SW 1271 (cell line): ENCODE results near the gene PPP1R12B.
A peak's percentile ranks its signal among the peaks of the same experiment; 100 is the strongest.
"Not testable (repeated sequence)": the region's sequence is repeated elsewhere in the genome, so short reads cannot be mapped to it uniquely, and the experiment has no call there.

ENCODE experiments used
- DNase-seq, 2 experiments: peaks; one replicate each; lab custom pipeline; 2025; lab: John Stamatoyannopoulos, UW

PPP1R12B gene

DNA sequence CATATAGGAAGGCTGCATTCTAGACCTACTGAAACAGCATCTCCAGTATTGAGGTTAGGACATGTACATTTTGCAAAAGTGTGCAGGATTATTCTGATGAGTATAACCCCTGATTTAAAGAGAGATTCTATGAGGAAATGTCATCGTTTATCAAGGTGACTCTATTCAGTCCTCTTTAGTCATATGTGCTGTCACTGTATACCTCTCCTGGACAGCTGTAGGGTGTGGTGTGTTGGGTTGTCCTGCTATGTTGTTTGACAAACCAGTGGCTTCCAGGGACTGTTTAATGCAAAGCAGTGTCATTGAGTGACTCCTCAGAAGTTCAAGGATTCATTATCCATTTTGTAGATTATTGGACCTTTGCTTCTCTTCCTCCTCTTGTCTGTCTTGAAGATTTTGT, 209.2 kb downstream of the PPP1R12B start:
- DNase-seq: not testable (repeated sequence)

DNA sequence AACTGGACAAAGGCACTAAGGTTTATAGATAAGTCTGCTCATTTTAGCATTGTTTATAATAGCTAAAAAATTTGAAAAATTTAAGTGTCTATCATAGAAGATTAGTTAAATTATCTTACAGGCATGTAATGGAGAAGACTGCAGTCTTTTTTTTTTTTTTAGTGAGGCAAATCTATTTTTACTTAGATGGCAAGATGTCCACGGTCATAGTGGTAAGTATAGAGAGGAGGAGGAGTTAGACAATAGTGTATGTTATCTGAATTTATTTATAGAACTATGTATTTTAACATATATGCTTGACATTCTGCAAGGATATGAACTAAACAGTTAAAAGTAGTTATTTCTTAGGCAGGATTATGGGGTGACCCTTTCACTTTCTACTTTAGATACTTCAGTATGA, 212.7 kb downstream of the PPP1R12B start:
- DNase-seq: no peak

DNA sequence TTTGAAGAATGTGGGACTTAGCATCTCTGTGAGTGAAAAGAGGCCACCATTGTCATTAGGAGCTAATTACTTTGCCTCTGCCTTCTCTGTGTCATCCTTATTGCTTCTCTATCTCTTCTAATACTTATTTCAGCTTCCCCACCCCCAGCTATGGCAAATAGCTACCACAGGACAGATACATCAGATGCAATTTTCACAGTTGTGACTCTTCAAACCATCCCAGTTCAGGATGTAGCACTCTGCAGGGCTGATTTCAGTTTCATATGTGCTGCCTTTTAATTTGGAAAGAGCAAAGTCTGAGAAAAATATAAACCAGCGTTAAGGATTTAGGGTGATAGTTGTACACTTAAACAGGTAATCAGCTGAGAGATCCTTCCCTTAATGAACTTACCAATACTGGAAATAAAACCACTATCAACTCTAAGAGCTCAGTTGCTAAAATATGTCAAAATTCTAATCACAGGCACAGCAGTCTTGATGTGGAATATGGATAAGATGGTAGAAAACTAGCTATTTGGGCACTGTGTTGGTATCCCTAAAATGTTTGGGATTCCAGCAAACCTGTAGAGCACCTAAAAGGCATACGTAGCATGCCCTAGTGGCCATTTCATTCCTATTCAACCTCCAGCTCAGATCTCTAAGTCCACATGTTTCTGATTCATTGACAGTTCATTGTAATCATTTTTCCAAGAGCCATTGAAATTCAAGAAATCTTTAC, 213.4 kb downstream of the PPP1R12B start:
- DNase-seq: no peak

DNA sequence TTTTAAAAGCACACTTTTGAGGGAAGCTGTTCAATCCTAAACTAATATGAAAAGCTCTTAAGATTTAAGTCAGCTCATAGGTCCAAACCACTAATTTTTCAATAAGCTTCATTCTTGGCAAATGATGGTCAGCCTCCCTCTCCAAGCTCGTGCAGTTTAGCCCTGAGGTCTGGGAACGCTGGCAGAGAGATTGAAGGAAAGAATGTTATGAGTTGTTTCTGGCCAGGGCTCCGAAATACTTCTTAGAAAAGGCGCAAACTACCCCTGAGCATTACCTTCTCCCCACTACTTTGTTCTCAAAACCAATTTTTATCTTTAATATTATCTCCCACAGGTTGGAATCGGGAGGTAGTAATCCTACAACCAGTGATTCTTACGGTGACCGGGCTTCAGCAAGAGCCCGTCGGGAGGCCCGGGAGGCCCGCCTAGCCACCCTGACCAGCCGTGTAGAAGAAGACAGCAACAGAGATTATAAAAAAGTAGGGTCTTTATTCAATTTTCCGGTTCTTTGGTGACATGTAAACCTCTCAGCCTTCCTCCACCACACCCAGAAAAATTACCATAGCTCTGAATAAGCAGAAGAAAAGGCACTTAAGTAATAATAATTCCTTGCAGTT, 214.1 kb downstream of the PPP1R12B start:
- no peak for DNase-seq

DNA sequence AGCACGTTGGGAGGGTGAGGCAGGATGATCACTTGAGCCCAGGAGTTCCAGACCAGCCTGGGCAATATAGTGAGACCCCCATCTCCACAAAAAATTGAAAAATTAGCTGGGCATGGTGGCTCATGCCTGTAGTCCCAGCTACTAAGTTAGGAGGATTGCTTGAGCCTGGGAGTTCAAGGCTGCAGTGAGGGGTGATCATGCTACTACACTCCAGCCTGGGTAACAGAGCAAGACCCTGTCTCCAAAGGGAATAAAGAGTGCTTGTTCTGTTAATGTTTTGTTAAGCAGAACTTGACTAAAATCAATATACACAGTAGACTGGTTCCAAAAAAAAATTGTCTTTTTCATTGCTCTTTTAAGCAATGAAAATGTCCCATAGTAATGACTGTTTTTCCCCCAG, 215.3 kb downstream of the PPP1R12B start:
- no peak for DNase-seq

DNA sequence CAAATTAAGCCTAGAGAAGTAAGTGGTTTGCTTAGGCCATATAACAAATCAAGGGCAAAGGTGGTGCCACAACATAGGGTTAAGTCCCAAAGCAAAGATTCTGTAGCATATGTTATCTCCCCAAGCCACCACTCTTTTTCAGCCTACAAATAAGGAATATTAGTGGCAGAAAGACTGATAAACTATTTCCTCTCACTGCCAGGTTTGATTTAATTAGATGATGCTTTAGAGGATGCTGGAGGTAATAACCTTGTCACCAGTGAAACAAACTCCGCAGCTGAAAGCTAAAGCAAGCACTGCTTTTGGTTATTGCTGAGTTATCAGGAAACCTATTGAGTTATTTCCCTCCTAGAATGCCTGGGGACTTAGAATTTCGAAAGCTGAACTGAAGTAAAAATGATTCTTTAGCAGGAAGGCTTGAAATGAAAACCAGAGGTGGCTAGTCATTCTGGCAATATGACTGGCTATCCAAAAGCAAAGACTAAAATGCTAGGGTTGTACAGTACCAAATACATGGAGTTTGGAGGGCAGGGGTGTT, 216.5 kb downstream of the PPP1R12B start:
- no peak for DNase-seq

DNA sequence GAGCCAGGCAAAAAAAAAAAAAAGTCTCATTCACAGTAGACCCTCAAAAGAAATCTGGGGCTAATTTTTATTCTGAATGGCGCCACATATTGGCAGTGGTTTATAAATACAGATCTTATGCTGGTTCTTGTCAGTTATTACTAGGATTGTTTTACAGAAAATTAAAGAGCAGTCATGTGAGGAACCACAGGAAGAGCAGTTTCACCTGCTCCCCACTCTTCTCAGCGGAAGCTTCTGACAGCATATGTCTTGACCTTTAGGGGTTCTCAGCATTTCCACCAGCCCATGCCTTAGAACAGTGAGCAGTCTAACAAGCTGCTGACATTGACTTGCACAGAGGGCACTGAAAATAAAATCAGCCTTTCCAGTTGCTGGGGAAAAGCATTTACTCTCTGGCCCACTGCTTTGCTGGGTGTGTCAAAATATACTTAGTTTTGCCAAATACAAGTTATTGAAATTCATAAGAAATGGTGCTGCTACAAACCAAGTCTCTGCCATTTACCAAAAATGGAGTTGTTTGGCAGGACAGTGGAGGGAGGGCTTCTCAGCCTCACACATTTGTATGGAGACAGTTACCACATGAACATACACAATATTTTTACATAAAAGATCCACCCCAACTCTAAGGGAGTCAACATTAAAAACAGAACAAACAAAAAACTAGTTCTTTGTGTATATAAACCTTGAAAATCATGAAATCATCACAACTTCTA, 217.5 kb downstream of the PPP1R12B start:
- DNase-seq: no peak

DNA sequence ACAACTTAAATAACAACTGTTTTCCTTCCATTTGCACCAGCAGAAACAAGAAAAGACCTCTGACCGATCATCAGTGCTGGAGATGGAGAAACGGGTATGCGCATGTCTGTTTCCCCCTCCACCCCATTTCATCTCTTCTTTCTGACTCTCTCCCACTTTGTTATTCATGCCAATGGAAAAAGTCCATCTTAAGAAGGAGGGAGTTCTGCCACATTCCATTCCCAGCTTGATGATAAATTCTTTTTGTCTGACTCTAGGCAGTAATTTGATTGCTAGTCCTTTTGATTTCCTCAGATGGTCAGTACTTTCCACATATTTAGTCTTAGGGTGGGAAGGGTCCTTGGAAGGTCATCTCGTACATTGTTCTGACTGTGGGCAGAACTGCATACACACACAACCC, 219.2 kb downstream of the PPP1R12B start:
- DNase-seq: no peak

DNA sequence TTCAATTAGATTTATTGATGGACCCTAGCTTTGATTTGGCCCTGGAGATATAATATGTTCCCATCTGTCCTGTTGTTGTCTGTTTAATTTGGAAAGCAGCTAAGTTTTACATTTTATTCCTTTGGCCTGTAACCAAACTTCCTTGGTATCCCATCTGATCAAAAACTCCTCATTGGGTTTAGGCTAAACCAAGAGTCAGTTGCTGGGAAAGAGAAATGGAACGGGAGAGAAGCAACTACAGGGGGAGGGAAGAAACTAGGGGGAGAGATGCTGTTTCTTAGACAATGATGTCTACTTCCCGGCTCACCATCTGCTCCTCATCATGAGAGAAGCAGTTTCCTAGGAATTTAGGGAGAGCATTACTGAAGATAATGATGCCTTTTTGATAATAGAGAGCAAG, 219.9 kb downstream of the PPP1R12B start:
- no peak for DNase-seq

DNA sequence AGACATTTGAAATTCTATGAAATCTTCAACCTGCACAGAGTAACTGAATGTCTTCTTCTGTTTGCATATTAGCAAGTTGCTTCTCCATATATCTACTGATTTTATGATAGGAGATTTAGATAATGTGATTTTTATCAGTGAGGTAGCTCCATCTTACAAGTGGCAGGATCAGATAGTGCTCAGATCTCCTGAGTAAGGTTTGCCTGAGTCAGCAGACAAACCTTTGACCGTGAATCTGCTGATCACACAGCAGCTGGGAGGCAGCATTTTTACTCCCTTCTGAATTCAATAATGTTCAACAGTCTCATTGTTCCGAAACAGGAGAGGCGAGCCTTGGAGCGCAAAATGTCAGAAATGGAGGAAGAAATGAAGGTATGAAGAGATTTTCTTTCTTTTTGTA, 220.3 kb downstream of the PPP1R12B start:
- no peak for DNase-seq

DNA sequence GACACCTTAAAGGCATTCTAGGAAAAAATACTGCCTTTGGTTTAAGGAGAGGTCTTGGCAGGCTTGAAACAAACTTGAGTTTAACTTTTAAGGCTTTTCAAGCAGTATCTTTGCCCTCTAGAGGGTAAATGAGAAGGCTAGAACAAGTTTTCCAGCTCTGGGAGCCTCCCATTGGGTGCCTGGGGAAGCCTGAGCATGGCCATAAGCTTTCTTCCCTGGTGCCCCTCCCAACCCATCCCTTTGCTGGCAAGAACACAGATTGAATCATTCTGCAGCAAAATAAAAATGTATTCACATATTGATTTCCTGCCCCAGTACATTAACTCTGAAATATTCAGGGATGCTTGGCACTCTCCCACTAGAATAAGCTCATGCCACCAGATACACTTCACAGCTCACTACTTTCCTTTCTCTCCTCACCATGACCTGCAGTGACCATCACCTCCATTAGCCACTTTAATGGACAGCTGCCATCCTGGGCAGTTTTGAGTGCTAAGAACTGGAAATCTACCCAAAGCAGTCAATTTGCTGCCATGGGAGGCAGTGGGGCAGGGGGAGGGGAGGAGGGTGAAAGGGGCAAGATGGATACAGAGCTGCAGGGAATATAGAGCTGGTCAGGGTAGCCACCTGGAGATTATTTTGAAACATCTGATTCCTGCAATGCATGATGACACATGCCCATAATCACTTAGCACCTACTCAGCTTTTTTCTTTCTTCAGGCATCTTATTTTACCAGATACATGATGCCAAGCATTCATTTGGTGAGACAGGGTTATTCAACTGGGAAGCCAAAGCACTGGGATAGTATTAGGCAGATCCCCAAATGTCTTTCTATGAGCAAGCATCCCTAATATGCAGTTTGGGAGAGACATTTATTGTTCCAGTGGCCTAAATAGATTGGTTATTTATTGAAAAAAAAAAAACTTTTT, 221.2 kb downstream of the PPP1R12B start:
- no peak for DNase-seq

DNA sequence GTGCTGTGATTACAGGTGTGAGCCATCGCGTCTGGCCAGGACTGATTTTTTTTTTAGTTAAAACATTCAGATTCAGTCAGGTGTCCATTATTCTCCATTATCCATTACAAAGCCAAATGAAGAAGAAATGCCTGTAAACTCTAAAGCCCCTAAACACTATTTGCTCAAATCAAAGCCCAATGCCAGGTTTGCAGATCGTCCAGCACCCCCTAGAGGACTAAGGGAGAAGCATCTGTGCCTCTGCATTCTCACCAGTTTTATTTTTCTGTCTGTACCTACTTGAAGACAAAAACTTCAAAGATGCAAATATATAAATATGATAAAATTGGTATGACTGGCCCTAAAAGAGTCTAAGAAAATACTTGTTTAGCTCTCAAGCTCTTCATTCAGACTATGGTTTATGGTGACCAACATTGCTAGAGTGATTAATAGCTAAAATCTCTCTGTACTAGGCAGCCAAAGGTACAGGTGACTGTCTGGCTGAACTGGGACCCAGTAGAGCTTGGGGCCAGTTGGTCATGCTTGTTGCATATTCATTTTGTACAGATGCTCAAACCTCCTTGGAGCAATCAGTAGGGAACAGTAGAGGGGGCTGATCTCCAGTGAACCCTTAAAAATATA, 223.3 kb downstream of the PPP1R12B start:
- DNase-seq: peak in 1 of 2 experiments; percentile 8

DNA sequence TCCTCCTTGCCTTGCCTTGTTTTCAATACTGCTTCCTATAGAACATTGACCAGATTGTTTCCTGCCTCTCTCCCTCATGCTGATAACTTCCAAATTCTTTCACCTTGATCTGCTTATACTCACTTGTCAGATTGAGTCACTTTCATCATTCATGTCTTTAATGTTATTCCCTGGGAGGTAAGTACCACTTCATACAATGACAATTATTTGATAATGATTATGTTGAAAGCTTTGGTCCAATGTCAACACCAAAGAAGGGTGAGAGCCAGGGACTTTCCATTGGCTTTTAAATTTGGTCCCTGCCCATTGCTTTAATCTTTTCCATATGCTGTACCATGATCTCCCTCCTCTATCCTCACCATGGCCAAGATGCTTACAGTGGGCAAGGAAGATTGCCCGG, 224.4 kb downstream of the PPP1R12B start:
- no peak for DNase-seq

DNA sequence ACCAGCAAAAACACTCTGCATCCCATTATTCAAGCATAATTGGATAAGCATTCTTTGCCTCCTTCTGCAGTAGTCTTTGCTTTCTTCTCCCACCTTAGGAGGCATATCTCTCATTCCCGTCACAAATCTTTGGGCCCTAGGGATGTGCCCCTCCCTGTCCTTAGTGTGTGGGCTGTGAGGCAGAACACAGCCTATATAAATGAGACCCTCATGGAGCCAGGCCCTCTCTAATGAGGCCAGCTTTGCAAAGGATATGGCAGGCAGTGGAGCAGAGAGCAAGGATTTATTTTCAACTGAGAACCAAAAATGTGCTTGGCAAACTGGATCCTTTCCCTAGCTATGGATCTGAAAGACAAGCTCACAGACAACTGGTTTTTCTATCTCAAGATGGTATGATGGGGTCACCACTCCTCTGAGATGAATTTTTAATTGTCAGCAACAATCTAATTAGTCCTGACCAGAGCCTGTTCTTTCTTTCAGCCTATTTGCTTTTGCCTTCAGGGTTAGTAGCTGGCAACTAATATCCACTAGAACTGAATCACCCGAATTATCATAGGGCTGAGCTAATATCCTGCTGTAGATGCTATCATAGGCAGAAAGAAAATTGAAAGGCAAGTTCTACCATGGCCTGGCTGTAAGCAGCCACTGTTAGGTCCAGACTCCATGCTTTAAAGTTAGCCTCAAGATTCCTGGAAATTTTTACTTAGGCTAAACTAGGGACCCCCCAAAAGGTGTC, 227.6 kb downstream of the PPP1R12B start:
- no peak for DNase-seq

DNA sequence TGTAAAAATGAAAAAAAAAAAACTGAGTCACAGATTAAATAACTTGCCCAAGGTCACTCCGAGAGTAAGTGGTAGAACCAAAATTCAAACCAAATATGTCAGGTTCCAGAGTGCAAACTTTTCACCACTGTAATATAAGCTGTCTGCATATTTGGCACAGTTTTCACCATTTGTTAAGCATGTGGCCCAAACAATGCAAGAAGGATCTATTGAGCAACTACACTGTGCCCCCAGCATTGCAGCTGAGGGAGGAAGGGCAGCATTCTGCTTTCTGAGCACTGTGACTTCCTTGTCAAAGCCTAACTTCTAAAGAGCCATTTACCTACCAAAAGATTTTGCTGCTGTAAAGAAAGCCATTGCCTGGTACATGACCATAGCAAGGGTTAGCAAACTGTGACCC, 228.3 kb downstream of the PPP1R12B start:
- no peak for DNase-seq

DNA sequence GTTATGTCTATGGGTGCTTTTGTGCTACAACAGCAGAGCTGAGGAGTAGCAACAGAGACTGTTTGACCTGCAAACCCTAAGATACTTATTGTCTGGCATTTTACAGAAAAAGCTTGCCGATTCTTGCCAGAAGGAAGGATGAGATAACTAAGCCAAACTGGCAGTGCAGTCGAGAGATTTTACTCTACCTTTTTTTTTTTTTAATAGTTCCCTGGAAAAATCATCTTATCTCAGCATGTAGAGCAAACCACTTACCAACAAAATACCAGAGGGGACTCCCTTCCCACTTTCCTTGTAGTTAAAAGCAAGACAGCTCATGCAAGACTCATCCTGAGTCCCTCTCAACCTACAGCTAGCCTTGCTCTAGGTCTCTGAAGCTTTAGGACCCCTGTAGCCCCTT, 228.9 kb downstream of the PPP1R12B start:
- no peak for DNase-seq

DNA sequence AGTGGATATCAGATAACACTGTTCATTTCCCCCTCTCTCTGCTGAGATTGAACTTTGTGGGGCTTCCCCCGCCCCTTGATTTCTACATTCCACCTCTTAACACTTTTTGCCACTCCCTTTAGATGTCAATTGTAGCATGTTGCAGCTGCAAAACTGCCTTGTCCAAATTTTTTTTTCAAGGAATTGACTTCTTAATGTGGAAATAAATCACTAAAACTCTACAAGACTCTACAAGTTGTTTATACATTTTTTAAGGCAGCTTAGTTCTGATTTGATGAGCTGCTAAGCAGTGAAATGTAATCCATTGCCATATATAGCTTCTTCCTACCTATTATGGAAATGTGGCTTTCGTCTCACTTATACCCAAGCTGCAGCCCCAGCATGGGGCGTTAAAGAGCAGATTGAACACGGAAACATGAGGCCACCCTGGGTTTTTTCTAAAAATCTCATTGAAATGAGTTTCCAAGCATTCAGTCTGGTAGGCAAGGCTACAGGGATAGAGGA, 229.6 kb downstream of the PPP1R12B start:
- DNase-seq: no peak

DNA sequence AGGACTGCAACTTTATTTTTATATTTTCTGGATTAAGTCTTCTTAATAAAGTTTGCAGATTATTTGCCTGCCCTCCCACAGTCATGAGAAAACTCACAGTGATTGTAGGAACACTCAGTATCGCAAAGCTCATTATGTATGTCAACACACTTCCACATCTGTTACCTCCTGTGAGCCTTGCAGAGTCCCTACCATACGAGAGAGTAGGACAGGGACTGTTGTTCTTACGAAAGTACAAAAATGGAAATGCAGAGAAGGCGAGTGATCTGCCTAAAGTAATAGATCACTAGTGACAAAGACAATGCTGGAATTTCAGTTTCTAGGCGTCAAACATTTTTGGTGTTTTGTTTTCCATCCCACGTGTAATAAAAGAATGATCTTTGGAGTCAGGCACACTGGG, 230.1 kb downstream of the PPP1R12B start:
- DNase-seq: no peak

DNA sequence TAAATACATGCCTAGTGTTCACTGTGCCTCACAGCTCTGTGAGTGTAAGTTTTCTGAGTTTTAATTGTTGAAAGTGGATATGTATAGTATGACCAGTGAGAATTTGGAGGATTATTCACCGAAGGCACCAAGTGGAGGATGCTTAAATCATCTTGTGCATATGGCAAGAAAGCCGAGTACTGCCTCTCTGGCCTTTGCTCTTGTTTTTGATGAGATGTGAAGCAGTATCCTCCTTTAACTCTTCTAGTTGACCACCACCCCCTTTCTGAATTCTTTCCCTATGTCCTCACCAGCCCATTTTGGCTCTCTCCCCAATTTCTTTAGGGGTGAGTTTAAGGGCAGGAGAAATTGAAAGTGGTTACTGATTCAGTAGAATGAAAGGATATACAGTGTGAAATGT, 231.3 kb downstream of the PPP1R12B start:
- DNase-seq: no peak

DNA sequence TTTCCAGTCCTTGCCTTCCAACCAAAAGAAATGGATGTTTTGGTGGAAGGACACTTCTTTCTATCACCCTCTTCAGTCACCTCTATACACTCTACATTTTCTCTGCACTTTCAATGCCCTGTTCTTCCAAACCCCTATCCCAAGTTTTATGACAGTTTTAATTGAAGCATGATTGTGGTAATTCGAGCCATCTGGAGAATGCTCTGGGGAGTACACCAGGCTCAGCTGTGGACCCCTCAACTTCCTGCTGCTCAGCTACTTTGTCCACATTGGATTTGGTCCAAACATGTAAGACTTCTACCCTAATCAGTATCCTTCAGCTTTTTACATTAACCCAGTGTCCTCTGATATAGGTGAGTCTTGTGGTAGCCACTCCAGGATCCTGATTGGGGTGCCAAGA, 232.1 kb downstream of the PPP1R12B start:
- DNase-seq: no peak

DNA sequence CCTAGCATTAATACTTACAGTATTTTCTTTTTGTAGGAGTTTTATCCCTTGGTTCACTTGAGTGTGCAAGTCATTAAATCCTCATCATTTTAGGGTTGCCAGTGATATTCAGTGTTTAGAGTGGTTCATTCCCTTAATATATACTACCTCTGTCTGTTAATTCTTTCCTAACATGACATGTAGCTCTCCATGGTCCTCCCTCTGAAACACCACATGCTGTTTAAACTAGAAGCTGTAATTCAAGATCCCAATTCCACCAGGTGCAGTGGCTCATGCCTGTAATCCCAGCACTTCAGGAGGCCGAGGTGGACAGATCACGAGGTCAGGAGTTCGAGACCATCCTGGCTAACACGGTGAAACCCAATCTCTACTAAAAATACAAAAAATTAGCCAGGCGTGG, 233.9 kb downstream of the PPP1R12B start:
- not testable (repeated sequence) for DNase-seq
